Measurements from ENCODE around the gene IQCE.

Gene IQCE

GRCh38 chr7:2614631-2615330 is 56.0 kb downstream of the IQCE start:
- no peak for DNase-seq (ENCODE audit: low read depth in 2 of 2)

DNA sequence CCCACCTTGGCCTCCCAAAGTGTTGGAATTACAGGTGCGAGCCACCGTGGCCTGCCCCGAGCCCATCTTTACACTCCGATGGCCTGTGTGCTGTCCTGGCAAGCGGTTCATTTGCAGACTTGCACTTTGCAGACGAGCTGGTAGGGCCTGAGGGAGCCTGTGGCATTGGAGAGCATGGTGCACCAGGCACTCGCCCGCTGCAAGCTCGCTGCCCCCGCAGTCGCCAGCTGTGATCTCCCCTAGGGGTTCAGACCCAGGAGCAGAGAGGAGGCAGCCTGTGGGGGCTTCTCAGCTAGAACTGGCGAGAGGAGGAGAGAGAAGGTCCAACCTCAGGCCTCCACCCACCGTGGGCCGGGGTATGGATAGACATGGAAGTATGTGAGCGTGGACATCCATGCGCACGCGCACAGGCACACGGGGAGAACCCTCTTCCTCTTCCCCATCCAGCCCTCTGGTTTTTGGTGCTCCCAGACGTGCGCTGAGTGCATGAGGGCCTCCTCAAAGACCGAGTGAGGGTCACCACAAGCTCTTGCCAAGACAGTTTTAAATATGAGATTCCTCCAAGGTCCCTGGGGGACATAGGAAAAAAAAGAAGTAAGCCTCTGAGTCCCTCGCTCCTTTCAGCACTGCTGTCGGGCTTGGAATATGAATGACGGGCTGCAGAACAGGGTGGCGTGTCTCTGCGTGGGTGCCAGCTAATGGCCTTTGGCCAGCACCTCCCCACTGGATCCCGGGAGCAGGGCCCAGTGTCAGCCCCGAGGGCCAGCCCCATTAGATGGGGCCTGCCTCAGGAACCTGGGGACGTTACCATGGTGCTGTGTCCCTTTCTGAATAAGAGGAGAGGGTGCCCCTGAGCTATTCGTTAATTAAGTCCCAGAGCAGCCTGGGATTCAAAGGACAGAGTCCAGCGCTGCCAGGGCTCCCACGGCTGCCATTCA is 57.9 kb downstream of the IQCE start:
- no peak for DNase-seq (ENCODE audit: low read depth in 2 of 2)

GRCh38 chr7:2617325-2617905 is 58.6 kb downstream of the IQCE start:
- DNase-seq (ENCODE audit: low read depth in 2 of 2) = no peak

DNA sequence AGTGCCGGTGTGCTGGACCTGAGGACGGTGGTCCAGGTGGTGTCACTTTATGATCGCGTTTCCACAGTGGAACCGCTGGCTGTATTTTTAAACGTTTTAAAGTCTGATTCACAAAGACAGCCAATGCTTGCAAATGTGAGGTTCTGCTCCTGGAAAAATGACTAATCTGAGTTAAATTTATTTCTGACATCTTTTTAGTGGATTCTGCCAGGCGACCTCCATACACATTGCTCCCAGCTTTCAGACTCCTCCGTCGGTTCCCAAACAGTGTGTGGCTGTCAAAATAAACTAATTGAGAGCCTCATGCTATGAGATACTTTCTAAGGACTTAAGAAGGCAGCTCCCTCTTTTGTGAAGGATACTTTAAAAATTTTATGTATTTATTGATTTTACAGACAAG is 60.3 kb downstream of the IQCE start:
- no peak for DNase-seq (ENCODE audit: low read depth in 2 of 2)

GRCh38 chr7:2621061-2621828 is 62.5 kb downstream of the IQCE start:
- no peak for DNase-seq (ENCODE audit: low read depth in 2 of 2)

- DNase-seq (ENCODE audit: low read depth in 2 of 2) = no peak
Measured at GRCh38 chr7:2621948-2622640, 63.3 kb downstream of the IQCE start.

- no peak for DNase-seq (ENCODE audit: low read depth in 2 of 2)
Measured at GRCh38 chr7:2622869-2623697, 64.3 kb downstream of the IQCE start.

GRCh38 chr7:2623698-2624014 is 64.9 kb downstream of the IQCE start:
- DNase-seq (ENCODE audit: low read depth in 2 of 2) = no peak

DNA sequence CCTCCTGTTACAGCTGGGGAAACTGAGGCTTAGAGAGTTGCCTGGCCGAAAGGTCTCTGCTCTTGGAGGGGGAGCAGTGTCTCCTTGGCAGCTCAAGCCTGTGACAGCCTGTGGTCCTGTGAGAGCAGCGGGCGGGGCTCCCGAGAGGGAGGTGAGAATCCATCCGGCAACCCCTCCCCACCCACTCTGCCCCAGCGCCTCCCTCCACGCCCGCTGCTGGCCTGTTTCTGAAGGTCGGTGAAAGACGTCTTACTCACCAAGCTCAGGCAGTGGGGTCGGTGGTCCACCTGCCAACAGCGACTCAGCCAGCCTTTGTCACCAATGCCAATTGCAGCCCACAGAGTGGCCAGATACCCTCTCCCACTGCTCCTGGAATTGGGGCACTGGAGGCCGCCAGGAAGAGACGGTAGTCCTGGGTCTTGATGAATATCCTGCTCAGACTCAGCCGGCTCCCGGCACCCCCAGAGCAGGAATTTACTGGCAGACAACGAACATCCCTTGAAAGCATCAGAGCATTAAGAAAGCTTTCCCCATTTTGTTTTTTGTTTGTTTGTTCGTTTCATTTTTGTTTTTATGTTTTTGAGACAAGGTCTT is 65.6 kb downstream of the IQCE start:
- no peak for DNase-seq (ENCODE audit: low read depth in 2 of 2)

DNA sequence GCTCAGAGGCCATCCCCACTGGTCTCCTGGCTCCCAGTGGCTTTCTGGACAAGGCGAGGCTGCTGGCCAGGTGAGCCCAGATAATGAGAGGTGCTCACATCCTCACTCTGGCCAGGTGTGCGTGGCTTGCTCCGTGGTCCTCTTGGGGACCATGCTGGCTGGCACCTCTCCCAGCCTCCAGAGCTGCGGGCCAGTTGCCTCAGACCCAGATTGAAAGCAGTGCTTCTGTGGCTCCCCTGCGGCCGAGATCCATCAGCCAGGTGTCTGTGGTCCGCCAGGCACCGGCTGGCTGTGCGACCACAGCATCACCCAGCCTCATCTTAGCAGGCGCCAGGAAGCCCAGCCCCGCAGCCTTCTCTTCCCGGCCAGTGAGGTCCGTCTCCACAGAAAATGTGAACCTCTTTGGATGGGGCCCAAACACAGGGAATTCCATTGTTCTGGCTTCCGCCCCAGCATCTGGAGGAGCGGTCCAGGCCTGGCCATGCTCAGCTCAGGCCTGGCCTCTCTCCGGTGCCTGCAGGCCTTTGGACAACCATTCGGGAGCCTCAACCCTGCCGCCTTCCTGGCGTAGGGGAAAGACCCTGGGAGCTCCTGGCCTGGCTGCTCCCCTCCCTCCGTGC is 67.8 kb downstream of the IQCE start:
- no peak for DNase-seq (ENCODE audit: low read depth in 2 of 2)

GRCh38 chr7:2627258-2628129 is 68.7 kb downstream of the IQCE start:
- no peak for DNase-seq (ENCODE audit: low read depth in 2 of 2)

- no peak for DNase-seq (ENCODE audit: low read depth in 2 of 2)
Measured at GRCh38 chr7:2628130-2628482, 69.3 kb downstream of the IQCE start.

DNA sequence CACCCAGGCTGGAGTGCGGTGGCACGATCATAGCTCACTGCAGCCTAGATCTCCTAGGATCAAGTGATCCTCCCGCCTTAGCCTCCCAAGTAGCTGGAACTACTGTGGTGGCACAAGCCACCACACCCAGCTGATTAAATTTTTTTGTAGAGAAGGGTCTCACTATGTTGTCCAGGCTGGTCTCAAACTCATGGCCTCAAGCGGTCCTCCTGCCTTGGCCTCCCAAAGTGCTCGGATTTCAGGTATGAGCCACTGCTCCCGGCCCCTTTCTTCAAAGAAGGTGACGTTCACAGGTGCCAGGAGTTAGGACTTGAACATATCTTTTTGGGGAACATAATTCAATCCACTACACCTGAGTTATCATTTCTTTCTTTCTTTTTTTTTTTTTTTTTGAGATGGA is 70.1 kb downstream of the IQCE start:
- DNase-seq (ENCODE audit: low read depth in 2 of 2) = no peak

DNA sequence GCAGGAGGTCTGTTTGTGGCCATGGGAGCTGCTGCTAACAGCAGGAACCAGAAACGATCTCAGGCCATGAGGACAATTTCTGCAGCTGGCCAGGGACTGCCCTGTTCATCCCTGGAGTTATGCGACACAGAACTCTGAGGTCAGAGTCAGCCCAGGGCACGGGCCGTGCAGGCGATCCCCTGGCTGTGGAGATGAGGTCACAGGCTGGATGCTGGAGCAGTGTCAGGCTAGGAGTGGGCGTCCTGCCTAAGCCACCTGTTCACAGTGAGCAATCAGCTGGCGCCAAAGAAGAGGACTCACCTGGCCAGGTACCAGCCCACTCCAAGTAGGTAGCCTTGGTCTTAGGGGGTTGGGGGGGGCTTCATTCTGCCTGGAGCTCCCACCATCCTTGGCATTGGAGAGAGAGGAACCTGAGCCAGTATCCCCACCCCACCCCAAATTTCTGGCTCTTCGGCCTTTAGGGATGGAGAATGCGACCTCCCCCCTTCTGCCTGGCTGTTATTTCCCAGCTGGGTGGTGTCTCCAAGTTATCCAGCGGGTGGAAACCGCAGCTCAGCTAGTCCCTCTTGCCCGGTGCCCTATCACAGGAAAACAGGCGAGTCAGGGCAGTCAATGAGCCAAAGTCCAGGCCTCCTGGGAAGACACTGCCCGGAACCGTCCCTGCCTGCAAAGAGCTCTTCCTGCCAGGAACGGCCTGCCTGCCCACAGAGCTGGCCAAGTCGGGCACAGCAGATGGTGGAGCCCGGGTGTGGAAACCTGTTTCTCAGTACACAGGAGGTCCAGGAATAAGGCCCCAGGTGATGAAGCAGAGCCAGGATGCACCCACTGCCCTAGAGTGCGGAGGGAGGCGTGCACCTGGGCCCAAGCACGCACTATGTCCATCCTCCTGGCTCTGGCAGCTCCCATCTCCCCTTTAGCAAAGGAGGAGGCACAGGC is 71.2 kb downstream of the IQCE start:
- no peak for DNase-seq (ENCODE audit: low read depth in 2 of 2)

- no peak for DNase-seq (ENCODE audit: low read depth in 2 of 2)
Measured at GRCh38 chr7:2631946-2632732, 73.4 kb downstream of the IQCE start, which contains the start of gene TTYH3. TSS of gene TTYH3 (plus strand) at chr7:2631986. CDS start at chr7:2632156, 170 bp downstream.

DNA sequence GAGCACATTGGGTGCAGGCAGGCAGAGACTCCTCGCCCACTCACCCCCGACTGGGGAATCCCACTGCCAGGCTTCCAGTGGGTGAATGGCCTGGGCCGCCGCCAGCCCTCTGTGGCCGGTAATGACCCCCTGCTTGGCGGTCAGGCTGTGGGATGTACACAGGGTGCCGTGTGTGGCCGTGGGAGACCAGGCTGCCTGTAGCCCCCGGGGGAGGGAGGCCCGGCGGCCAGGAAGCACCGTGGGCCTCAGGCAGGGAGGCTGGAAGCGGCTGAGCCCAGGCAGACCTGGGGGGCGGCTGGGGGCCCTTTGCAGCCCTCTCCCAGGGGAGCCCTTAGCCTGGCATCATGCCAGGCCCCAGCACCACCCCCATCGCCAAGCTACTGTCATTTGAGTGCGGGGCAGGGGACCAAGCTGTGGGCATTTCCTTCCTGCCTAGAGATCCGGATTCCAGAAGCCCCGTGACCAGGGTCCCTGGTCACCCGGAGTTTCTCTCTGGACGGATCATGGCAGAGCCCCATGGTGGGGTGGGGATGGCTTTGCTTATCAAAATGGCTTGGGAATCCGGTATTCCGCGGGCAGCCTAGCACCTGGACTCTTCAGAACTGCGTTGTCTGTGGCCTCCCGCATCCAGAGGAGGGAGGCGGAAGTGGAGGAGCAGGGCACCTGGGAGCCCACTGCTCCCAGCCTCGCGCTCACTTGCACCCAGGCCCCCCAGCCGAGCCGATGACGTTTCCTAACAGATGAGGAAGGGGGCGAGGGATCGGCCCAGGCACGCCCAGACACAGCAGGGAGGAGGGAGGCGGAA is 74.2 kb downstream of the IQCE start:
- DNase-seq (ENCODE audit: low read depth in 2 of 2) = peak; percentile 32 to 34

All from stimulated activated CD8-positive, alpha-beta memory T cell treated with anti-CD3 and anti-CD28 coated beads, Interleukin-15, amount 100 ng/mL, for 48 hours (primary cell).